NCI-H187 (cell line): Measurements from ENCODE around the gene SMAP1.

ENCODE experiments used
- DNase-seq, 2 experiments: peaks; one replicate each; lab custom pipeline; 2025; lab: John Stamatoyannopoulos, UW

The SMAP1 gene

DNA sequence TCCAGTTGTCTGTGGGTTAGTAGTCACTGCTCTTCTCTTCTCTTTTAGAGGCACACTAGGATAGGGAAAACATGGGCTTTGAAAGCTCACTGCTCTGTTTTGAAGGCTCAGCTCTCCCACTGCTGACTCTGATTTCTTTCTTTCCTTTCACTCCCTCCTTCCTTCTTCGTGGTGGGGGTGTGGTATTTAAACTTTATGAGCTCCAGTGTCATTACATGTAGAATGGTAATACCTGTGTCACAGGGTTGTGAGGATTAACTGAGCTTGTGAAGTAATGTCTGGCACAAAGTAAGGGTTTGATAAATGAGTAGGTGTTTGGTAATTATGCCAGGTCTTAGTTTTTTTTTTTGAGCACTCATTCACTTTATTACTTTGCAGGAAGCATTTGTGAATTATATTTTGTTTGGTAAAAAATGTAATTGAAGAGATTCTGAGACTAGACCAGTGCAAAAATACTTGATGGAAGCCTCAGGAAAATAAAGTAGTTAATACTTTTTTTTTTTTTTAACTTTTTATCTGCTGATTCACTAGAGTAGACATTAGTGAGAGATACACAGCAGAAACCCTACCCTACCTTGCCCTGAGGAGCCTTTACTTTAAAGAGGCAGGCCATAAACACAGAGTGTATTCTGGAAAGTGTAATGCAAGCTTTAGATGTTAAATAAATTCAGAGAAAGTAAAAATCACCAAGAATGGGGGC lies 17.3 kb downstream of the SMAP1 start:
- DNase-seq, result no peak

DNA sequence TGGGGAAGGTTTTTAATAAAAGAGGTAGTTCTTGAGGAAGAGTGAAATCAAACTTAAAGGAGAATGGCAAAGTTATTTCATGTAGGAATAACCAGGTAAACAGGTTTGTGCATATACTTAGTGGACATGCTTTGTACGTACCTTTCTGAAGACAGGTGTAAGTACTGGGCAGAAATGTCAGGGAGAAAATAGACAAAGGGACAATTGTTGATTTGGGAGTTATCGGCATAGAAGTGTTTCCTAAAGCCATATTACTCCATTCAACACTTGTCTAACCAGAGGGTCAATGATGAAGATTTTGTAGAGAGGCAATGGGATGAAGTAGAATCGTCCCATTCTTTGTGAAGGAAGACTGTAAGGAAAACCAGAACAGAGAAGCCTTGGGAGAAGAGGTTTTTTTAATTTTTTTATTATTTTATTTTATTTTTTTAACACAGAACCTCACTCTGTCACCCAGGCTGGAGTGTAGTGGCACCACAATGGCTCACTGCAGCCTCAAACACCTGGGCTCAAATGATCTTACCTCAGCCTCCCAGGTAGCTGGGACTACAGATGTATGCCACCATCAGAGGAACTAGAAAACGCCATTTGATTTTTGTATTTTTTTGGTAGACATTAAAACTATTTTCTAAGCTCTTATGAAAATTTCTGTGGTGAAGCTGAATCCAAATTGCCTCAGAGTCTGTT lies 18.0 kb downstream of the SMAP1 start:
- DNase-seq, result no peak

DNA sequence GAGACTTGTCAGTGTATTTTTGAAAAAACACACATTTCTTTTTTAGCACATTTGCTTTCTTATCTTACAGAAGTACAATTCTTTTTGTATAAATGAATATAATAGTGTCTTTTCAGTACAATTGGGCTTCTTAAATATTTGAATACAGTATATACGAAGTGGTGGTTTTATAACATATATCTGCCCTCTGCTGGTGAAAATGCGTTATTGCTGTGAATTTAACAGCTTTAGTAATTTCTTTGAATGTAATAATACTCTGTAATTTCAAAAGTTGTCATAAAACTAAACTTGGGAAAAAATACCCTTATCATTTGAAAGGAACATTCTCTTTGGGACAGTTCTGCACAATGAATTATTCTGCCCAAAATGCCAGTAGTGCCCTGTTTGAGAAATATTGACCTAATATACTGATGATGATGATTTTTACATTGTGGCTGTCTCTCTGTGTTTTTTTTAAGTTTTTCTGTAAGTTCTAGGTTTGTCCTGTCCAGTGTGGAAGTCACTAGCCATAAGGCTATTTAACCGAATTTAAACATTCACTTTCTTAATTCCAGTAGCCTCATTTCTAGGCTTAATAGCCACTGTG lies 19.0 kb downstream of the SMAP1 start:
- DNase-seq, result no peak

DNA sequence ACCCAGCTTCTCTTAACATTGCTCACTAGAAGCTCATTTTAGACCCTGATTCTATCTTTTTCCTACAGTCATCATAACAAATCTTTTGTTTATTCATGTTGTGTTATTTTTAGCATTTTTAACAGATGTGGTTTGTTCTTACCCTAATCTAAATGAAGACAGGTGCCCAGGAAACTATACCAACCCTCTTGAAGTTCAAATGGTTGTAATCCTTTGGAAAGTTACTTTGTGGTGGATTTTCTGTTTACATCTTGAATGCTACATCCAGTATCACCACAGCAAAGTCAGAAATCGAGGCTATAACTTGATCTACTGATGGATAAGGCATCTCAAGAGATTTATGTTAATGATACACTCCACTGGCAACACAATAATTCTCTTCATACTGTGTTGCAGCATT lies 26.2 kb downstream of the SMAP1 start:
- DNase-seq, result no peak

GRCh38 chr6:70694371-70694770 lies 26.7 kb downstream of the SMAP1 start:
- no peak for DNase-seq

- DNase-seq, result no peak
Observed at GRCh38 chr6:70700922-70701876, 33.5 kb downstream of the SMAP1 start.

DNA sequence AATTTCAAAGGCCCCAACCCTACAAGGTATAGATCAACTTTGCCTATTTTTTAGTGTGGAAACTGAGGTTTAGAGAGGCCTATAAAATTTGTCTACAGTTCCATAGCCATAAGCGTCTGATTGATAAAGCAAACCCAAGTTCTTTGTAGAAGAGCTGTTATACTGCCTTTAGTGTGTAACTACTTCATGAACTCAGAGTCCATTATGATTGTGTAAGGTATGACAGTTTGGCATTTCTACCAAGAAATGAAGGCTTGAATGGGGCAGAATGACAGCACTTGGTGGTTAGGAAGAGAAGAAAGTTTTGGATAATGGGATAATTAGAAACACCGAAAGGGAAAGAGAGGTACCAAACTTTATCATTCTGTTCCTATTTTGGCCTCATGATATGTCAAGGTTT lies 38.1 kb downstream of the SMAP1 start:
- no peak for DNase-seq

DNA sequence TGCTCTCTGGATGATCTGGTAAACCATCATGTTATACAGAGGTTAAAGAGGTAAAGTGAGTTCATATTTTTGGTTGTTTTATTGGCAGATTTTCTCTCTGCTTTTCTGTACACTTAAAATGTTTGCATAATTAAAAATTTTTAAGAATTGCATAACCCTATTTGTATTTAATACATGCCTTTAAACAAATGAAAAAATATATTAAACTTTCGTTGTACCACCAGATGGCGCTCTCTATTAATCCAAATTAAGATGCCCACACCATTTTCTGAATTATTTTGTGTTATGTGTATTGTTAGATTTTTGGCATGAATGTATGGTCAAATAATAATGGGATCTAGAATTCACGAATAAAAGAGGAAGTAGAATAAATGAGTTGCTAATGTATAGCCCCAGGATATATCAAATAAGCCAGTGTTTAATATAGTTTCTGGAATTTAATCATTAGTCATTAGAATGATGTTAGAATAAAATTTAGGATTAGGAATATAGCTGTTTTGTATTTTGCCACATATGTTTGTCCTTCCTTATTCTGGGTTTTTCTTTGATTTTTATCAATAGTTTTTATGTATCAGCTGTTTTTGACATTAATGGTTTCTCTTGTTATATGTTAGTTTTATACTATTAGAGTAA lies 38.9 kb downstream of the SMAP1 start:
- DNase-seq, result no peak

DNA sequence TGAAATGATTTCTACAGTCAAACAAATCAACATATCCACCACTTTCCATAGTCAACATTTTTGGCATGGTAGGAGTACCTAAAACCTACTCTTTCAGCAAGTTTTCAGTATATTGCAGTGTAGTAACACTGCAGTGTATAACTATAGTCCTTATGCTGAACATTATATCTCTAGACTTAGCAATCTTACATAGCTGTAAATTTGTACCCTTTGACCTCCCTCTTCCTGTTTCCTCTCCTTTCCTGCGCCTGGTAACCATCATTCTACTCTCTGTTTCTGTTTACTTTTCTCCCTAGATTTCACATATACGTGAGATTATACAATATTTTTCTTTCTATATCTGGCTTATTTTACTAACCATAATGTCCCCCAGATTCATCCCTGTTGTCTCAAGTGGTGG lies 40.2 kb downstream of the SMAP1 start:
- no peak for DNase-seq

GRCh38 chr6:70708448-70708847 lies 40.8 kb downstream of the SMAP1 start:
- DNase-seq, result no peak

DNA sequence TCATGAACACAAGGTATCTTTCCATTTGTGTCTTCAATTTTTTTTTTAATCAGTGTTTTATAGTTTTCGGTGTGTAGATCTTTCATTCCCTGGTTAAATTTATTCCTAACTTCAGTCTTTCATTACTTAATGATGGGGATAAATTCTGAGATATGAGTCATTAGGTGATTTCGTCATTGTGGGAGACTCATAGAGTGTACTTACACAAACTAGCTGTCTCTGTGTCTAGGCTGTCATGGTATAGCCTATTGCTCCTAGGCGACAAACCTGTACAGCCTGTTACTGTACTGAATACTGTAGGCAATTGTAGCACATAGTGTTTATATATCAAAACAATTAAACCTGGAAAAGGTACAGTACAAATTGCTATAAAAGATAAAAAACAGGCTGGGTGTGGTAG lies 42.1 kb downstream of the SMAP1 start:
- DNase-seq, result no peak

GRCh38 chr6:70714716-70715257 lies 47.1 kb downstream of the SMAP1 start:
- no peak for DNase-seq

GRCh38 chr6:70717038-70717801 lies 49.5 kb downstream of the SMAP1 start:
- no peak for DNase-seq

GRCh38 chr6:70724524-70724923 lies 56.8 kb downstream of the SMAP1 start:
- DNase-seq, result no peak

DNA sequence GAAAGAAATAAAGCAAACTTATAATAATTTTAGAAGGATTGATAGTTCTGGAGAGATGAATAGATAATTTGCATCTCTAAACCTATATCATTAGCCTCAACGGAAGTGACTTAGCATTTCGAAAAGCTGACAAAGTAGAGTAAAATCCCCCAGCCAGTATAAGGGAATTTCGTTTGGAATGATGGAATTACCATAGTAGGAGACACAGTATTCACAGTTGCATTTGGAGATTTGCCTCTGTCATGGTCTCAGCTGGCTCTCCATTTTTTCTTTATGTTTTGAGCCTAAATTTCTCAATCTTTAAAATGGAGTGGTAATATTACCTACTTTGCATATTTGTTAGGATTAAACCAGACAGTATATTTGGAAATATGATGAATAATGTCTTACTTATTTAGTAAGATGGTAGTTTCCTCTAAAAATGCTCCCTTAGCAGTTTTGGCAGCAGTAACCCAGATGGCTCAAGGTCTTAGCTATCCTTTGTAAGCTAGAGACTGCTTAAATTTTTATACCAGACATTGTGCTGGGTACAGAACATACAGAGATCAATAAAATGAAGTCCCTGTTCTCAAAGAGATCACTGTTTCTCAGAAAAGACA lies 58.2 kb downstream of the SMAP1 start:
- no peak for DNase-seq

DNA sequence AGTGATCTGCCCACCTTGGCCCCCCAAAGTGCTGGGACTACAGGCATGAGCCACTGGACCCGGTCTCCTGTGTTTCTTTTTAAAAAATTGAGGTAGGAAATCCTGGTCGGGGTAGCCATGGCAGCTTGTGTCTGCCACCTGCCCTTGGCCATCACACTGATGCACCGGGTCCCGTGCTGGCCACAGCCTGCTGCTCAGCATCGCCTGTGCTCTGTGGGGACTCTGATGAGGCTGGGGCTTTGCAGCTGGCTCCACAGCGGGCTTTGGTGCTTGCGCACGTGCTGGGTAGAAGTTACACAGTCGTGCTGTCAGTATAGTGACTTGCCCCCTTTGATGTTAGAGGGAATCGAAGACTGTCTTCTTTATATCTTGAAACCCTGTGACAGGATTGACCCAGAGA lies 66.7 kb downstream of the SMAP1 start:
- DNase-seq, result no peak

- no peak for DNase-seq
Observed at GRCh38 chr6:70734979-70735378, 67.3 kb downstream of the SMAP1 start.

GRCh38 chr6:70735513-70735912 lies 67.8 kb downstream of the SMAP1 start:
- DNase-seq, result no peak

GRCh38 chr6:70738028-70738427 lies 70.3 kb downstream of the SMAP1 start:
- no peak for DNase-seq

- DNase-seq, result no peak
Observed at GRCh38 chr6:70739534-70739933, 71.9 kb downstream of the SMAP1 start.
